Caco-2 (cell line): ENCODE results near the gene SMARCA4. TPM values are rescaled to one million over a fixed set of nuclear protein-coding genes. Genes with fewer than 3 reads are reported as not detected.
A peak's percentile ranks its signal among the peaks of the same experiment; 100 is the strongest.

Source experiments
- BruUV-seq: library from RNA; stranded (reverse); fragments of 400-500 nt; replicated peaks from 2 replicates; lab custom pipeline; 2021; lab: Mats Ljungman, UMichigan
- CTCF ChIA-PET: fragments of 300-600 bp; sonication (Branson Sonifier 250); formaldehyde crosslinking; loops from one replicate; lab custom pipeline; 2022; ENCODE audit warnings: antibody characterized with exemption; lab: Charles Lee
- POLR2A ChIA-PET: fragments of 300-600 bp; sonication (Branson Sonifier 250); formaldehyde crosslinking; loops from one replicate; lab custom pipeline; 2022; ENCODE audit warnings: antibody characterized with exemption; lab: Charles Lee
- DNase-seq, 2 experiments: peaks; one replicate each; pipeline versions ENCODE4 v3.0.0 to v3.0.0-alpha.2; 2020 to 2022
- H3K27me3 ChIP-seq: replicated peaks from 2 replicates; pipeline ENCODE4 v1.6.0; 2011; ENCODE audit warnings: low read length; ENCODE audit not compliant: control insufficient read depth, insufficient read depth
- H3K36me3 ChIP-seq: 2 replicates; pipeline ENCODE4 v1.5.1; 2011; ENCODE audit warnings: low read length; ENCODE audit not compliant: control insufficient read depth, insufficient read depth
- H3K4me1 ChIP-seq: fragments of 250-450 bp; sonication (Bioruptor Pico); 2 replicates; pipeline ENCODE4 v1.5.1; 2020; ENCODE audit warnings: mild to moderate bottlenecking
- H3K4me3 ChIP-seq: 2 replicates; pipeline ENCODE4 v1.5.1; 2011; ENCODE audit warnings: low read depth, mild to moderate bottlenecking, control low read depth, low read length
- H3K9me3 ChIP-seq: fragments of 250-450 bp; sonication (Bioruptor Pico); 2 replicates; pipeline ENCODE4 v1.5.1; 2020; ENCODE audit warnings: mild to moderate bottlenecking, moderate library complexity
- H3K27ac Mint-ChIP-seq: one replicate; pipeline ENCODE4 v1.8.0; 2022; ENCODE audit warnings: mixed read lengths; ENCODE audit not compliant: unreplicated experiment
- H3K27me3 Mint-ChIP-seq: one replicate; pipeline ENCODE4 v1.8.0; 2022; ENCODE audit warnings: mixed read lengths; ENCODE audit not compliant: insufficient read depth, unreplicated experiment
- H3K36me3 Mint-ChIP-seq: one replicate; pipeline ENCODE4 v1.8.0; 2022; ENCODE audit warnings: mild to moderate bottlenecking, mixed read lengths; ENCODE audit not compliant: insufficient read depth, unreplicated experiment
- H3K4me1 Mint-ChIP-seq: one replicate; pipeline ENCODE4 v1.8.0; 2022; ENCODE audit warnings: low read depth, mixed read lengths; ENCODE audit not compliant: unreplicated experiment
- H3K4me3 Mint-ChIP-seq: one replicate; pipeline ENCODE4 v1.8.0; 2022; ENCODE audit warnings: mild to moderate bottlenecking, moderate library complexity, mixed read lengths; ENCODE audit not compliant: unreplicated experiment
- H3K9me3 Mint-ChIP-seq: one replicate; pipeline ENCODE4 v1.8.0; 2022; ENCODE audit warnings: mixed read lengths; ENCODE audit not compliant: unreplicated experiment
- CTCF ChIP-seq, 2 experiments: fragments of 200-600 bp in 1 of 2; IDR thresholded peaks; 1 replicate in 1 of 2; 2 replicates in 1 of 2; pipeline versions ENCODE4 v1.5.1 to v1.8.0; 2011 to 2022; ENCODE audit warnings: antibody characterized with exemption in 1 of 2, control low read depth in 1 of 2, inconsistent platforms in 1 of 2, low read depth in 1 of 2, low read length in 1 of 2, mild to moderate bottlenecking in 1 of 2, moderate library complexity in 1 of 2; ENCODE audit not compliant: insufficient read depth in 1 of 2, severe bottlenecking in 1 of 2, unreplicated experiment in 1 of 2
- intact Hi-C: fragments of 100-400 bp; cut with micrococcal nuclease; formaldehyde crosslinking; loops from one replicate; pipeline ENCODE4 v1.10.0; 2022; ENCODE audit not compliant: unreplicated experiment
- total RNA-seq: library from RNA; stranded (reverse); gene quantifications from 2 replicates; pipeline ENCODE4 v1.2.3, GENCODE V29; 2022

Gene SMARCA4
- total RNA-seq, 1 experiment from 2014 or later = 171 TPM

- Histone ChIP-seq H3K4me1 (peaks cover 10% of the 10 kb centered on the region; the same call in 1 of the 2 replicates), H3K9me3 (no peaks in the 10 kb centered on the region), H3K36me3 (peaks cover 1% of the 10 kb centered on the region), H3K27me3 (no peaks in the 10 kb centered on the region), H3K4me3 (no peak overlapping the region)
- Mint-ChIP-seq H3K27ac (peak overlapping the region; percentile 69), H3K4me3 (no peak overlapping the region), H3K36me3 (peaks cover 90% of the 10 kb centered on the region), H3K9me3 (no peaks in the 10 kb centered on the region), H3K4me1 (peaks cover 13% of the 10 kb centered on the region), H3K27me3 (no peaks in the 10 kb centered on the region)
- intact Hi-C loops = no loop called here
- no peak for DNase-seq
- ChIA-PET CTCF (no interaction called here), POLR2A (no interaction called here)
- BruUV-seq = no TSS peak
- no peak for TF ChIP-seq CTCF (IDR thresholded peaks at IDR 0.05; ENCODE audit: insufficient read depth in 1 of 2, low read depth in 1 of 2, low read length in 1 of 2, severe bottlenecking in 1 of 2, unreplicated experiment in 1 of 2)
Measured at GRCh38 chr19:11018763-11019162, 57.9 kb downstream of the SMARCA4 start.

DNA sequence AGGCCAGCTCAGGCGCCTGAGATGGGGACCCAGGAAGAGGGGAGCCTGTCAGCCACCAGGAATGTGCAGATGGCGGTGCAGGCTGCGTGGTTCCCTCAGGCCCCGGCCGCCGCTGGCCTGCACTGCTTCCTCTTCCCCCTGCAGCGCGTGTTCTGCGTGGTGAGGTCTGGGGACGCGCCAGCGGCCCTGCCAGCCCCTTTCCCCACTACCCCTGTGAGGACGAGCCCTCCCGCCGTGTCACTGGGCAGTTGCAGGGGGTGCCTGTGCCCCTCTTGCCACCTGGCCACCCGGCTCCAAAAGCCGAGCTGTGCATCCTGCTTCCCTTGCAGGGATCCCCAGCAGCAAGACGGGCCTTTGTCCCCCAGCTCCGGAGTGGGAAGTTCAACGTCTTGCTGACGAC is 58.4 kb downstream of the SMARCA4 start:
- Mint-ChIP-seq H3K9me3 (no peaks in the 10 kb centered on the region), H3K27ac (peak overlapping the region; percentile 69), H3K27me3 (no peaks in the 10 kb centered on the region), H3K4me1 (peaks cover 13% of the 10 kb centered on the region), H3K4me3 (no peak overlapping the region), H3K36me3 (peaks cover 89% of the 10 kb centered on the region)
- peaks cover 1% of the 10 kb centered on the region for H3K36me3 ChIP-seq
- ChIA-PET POLR2A (no interaction called here), CTCF (no interaction called here)
- no TSS peak for BruUV-seq
- no peak for TF ChIP-seq CTCF (IDR thresholded peaks at IDR 0.05; ENCODE audit: insufficient read depth in 1 of 2, low read depth in 1 of 2, low read length in 1 of 2, severe bottlenecking in 1 of 2, unreplicated experiment in 1 of 2)
- intact Hi-C loops = no loop called here
- no peak for DNase-seq
- H3K4me1 ChIP-seq = peaks cover 10% of the 10 kb centered on the region; the same call in 1 of the 2 replicates
- no peak overlapping the region for H3K4me3 ChIP-seq
- no peaks in the 10 kb centered on the region for H3K9me3 ChIP-seq
- H3K27me3 ChIP-seq = no peaks in the 10 kb centered on the region

DNA sequence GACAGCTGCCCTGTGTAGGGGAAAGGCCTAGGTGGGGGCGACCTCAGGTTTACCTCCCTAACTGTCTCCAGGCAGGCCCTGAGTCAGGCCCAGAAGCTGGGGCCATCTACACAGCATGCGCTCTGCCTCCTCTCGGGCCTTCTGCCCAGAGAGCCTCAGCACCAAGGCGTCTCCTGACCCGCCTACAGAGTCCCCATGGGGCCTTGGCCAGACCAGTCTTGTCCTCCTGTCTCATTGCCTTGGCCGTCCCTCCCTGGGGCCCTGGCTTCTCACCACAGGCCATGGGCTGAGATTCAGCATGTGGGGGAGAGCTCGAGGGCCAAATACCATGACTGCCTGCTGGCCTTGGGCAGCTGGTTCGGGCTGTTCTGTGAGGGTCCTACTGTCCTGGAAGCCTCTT is 59.0 kb downstream of the SMARCA4 start:
- peaks cover 10% of the 10 kb centered on the region; the same call in 1 of the 2 replicates for H3K4me1 ChIP-seq
- no peak for DNase-seq
- H3K4me3 Mint-ChIP-seq = no peak overlapping the region
- H3K9me3 ChIP-seq = no peaks in the 10 kb centered on the region
- H3K27me3 ChIP-seq = no peaks in the 10 kb centered on the region
- TF ChIP-seq CTCF (IDR thresholded peaks at IDR 0.05; ENCODE audit: insufficient read depth in 1 of 2, low read depth in 1 of 2, low read length in 1 of 2, severe bottlenecking in 1 of 2, unreplicated experiment in 1 of 2) = no peak
- POLR2A ChIA-PET = no interaction called here
- no peaks in the 10 kb centered on the region for H3K27me3 Mint-ChIP-seq
- no peak overlapping the region for H3K4me3 ChIP-seq
- peaks cover 13% of the 10 kb centered on the region for H3K4me1 Mint-ChIP-seq
- CTCF ChIA-PET = interaction anchor here (1.1 kb wide), 1 partner anchor 80 kb away, joined by 3 read pairs; no protein-coding TSS in a partner anchor
- intact Hi-C loops = no loop called here
- peaks cover 85% of the 10 kb centered on the region for H3K36me3 Mint-ChIP-seq
- H3K36me3 ChIP-seq = peaks cover 1% of the 10 kb centered on the region
- no peak overlapping the region for H3K27ac Mint-ChIP-seq
- no peaks in the 10 kb centered on the region for H3K9me3 Mint-ChIP-seq
- BruUV-seq = no TSS peak
